ENCODE data around the gene TMEM184B. TPM values are rescaled to one million over a fixed set of nuclear protein-coding genes. Genes with fewer than 3 reads are reported as not detected.

The TMEM184B gene
- total RNA-seq, 4 donors from 2014 or later: 41.2 to 86.4 (median 48.6) TPM

DNA sequence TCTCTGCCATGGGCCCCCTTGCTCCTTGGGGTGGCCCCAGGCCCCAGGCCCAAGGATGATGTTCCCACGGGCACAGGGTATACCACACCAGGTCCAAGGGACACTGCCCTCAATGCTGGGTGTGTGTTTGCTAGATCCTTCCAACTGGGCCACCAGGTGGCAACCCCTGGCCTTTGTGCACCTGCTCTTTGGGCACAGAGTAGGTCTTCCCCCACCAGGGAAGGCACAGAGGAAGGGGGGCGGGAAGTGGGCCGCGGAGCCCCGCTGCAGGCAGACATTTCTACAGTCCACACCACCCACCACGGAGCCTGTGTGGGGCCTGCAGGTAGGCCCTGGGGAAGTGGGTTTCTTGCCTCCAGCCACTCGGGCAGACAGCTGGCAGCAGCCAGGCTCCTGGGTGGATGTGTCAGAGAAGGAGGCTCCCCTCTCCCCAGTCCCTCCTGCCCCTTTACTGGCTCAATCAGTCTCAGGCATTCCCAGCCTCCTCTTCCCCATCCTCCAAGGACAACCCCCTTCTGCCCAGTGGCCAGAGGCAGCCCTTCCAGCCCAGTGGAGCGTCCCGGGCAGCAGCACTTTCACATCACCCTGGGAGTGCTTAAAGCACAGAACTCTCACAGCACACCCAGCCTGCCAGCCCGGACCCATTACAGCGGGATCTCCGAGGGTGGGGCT lies 49.4 kb downstream of the TMEM184B start:
- TF ChIP-seq, protein P1, sequence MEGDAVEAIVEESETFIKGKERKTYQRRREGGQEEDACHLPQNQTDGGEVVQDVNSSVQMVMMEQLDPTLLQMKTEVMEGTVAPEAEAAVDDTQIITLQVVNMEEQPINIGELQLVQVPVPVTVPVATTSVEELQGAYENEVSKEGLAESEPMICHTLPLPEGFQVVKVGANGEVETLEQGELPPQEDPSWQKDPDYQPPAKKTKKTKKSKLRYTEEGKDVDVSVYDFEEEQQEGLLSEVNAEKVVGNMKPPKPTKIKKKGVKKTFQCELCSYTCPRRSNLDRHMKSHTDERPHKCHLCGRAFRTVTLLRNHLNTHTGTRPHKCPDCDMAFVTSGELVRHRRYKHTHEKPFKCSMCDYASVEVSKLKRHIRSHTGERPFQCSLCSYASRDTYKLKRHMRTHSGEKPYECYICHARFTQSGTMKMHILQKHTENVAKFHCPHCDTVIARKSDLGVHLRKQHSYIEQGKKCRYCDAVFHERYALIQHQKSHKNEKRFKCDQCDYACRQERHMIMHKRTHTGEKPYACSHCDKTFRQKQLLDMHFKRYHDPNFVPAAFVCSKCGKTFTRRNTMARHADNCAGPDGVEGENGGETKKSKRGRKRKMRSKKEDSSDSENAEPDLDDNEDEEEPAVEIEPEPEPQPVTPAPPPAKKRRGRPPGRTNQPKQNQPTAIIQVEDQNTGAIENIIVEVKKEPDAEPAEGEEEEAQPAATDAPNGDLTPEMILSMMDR (IDR thresholded peaks at IDR 0.05): no peak
- ATAC-seq (ENCODE audit: low FRiP score) (no peak), DNase-seq (ENCODE audit: low spot score) (no peak)

DNA sequence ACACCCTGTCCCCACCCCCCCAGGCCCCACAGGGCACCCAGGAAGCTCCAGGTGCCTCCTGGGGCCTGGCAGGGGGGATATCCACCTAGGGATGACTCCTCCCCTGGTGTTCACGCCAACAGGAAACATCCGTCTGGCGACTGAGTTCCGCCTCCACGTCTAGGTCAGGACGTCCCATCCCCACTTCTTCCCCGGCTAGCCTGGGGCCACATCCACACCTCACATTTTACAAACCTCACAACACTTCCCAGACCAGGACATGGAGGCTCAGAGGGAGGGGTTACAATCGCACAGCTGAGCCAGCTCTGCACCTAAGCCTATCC lies 50.1 kb downstream of the TMEM184B start:
- no peak for DNase-seq (ENCODE audit: low spot score)
- no peak for ATAC-seq (ENCODE audit: low FRiP score)
- TF ChIP-seq, protein P1 (IDR thresholded peaks at IDR 0.05): no peak

DNA sequence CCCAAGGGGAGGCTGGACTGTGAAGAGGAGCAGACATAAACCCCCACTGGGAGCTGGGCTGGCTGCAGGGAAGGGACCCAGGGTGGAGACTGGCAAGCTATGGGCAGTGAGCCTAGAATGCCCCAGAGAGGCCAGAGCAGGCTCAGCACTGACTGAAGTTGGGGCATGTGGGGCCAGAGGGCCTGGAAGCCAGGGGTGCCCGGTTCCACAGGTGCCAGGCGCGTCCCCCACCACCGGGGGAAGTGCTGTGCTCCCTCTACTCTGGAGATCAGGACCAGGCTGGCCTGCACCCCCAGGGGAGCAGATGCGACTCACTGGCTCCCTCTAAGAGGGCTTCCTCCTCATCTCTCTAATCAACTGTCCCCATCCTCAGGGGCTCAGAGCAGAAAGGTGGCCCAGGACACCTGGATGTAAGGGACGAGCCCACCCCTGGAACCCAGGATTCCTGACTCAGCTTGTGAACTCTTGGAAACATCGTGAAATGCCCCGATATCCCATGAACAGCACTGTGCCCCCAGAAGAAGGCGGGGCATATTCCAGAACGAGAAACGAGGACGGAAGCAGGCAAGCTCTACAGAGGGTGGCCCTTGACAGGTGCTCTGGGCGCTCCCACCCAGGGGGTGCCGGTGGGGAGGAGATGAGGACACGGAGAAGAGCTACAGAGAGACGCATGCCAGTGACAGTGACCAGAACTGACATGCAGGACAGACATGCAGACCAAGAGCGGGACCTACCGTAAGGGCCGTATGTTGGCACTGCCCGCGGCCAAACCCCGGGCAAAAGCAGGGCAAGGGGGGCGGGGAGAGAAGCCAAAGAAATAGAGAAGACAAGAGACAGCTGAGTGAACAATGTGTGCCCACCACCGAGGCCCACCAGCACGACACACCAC lies 50.7 kb downstream of the TMEM184B start:
- TF ChIP-seq, protein P1 (IDR thresholded peaks at IDR 0.05): no peak
- ATAC-seq (ENCODE audit: low FRiP score) (no peak), DNase-seq (ENCODE audit: low spot score) (no peak)

DNA sequence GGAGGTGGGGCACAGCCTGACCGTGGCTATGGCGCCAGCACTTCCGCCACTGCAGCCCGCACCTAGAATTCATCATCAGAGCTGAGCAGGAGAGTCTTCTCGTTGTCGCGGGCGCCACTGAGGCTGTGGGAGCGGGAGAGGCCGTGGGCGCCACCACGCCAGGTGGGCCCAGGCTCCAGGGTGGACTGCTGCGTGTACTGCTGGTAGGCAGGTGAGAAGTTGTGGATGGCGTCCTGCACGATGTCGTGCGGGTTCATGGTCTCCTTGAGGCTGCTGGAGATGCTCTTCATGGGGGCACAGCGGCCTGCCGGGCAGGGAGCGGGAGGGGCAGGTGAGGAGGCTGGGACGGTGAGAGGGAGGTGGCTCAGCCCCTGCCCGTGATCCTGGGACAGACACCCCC lies 51.4 kb downstream of the TMEM184B start:
- DNase-seq (ENCODE audit: low spot score) (no peak), ATAC-seq (ENCODE audit: low FRiP score) (no peak)
- TF ChIP-seq, protein P1 (IDR thresholded peaks at IDR 0.05): no peak

DNA sequence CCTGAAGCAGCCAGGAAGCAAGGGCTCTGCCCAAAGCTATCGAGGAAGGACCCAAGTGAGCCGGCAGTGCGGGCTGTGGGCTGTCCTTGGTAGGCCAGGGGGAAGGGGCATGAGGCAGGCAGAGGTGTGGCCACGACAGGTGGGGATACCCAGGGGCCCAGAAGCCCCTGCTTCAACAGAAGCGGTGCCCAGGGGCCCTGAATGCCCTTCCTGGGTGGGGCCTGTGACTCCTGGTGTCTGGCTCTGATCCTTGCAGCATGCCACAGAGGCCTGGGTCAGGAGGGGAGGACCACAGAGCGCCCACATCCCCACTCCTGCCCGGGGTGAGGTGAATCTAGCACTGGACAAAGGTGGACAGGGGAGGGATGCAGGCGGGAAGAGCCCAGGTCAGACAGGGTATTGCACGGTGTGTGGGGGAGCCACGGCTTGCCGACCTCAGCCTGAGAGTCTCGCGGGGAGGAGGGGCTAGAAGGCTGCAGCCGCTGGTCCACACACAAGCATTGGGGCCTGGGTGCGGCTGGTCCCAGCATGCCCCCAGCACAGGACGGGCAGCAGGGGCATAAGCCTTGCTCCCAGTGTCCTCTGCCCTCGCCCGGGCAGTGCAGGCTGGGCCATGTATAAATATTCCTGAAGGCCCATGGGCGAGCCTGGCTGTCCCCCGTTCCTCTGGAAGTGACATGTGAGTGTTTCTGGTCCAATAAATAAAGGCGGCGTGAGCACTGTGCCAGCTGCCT lies 52.0 kb downstream of the TMEM184B start:
- peak; percentile 4 for ATAC-seq (ENCODE audit: low FRiP score)
- TF ChIP-seq, protein P1 (IDR thresholded peaks at IDR 0.05): no peak
- no peak for DNase-seq (ENCODE audit: low spot score)

DNA sequence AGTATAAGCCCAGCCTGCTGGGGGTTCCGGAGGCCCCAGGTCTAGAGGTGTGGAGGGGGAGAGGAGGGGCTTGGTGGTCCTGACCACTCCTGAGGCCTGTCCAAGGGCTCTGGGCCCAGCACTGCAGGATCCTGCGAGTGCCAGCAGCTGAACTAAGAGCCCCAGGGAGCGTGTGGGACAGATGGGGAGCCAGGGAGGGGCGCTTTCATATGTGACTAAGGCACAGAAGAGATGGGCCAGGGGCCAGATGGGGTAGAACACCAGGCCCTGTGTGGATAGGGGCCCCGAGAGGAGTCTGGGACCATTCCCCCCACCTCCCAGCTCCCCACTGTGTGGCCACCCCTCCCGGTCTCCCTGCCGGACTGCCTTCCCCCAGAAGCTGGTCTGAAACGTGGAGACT lies 52.6 kb downstream of the TMEM184B start:
- TF ChIP-seq, protein P1 (IDR thresholded peaks at IDR 0.05): no peak
- ATAC-seq (ENCODE audit: low FRiP score): no peak

More for the DNA sequence above, 52.6 kb downstream of the TMEM184B start:
- no peak for DNase-seq (ENCODE audit: low spot score)

Data from omental fat pad (tissue), 4 donors.